Heart left ventricle (tissue), 13 donors: ENCODE measurements around the gene RBMY1D.

Source experiments
- POLR2A ChIP-seq, 2 donors: fragments of 450-650 bp; IDR thresholded peaks; one replicate each; pipeline ENCODE4 v1.6.1; 2017; ENCODE audit warnings: antibody characterized with exemption in 2 of 2, mild to moderate bottlenecking in 2 of 2, moderate library complexity in 2 of 2
- TF ChIP-seq, protein P1 (sequence below), 12 donors: fragments of 200-600 bp; sonication (generic) in 4 of 12; IDR thresholded peaks; one replicate each; pipeline versions ENCODE4 v1.5.0 to v1.8.0; 2018 to 2022; ENCODE audit warnings: antibody characterized with exemption in 12 of 12, mild to moderate bottlenecking in 5 of 12
- donor health status: ischemic (EF 13 %, LVEDD 7.1; RV severe dilation, severe dysfunction).
- donor health status: DM: no; HTN: yes; CAD: no.
- donor health status: DM: no; HTN: no; CAD: no.
- donor health status: ischemic (EF 25% LVEDD 6.9; RV normal size, moderate dysfunction).
- donor health status: ischemic (EF 25% LVEDD 5.7; RV mildly dilated, moderate dysfunction).
- donor health status: ischemic (EF 35%, LVEDD 5.7; RV mildly dilated, moderate dysfunction).
- donor health status: nonischemic (EF 11% LVEDD 7.7; RV severe dilation, severe dysfunction).
- donor health status: DM: yes; HTN: yes; CAD: no.
- donor health status: PGD.
- donor health status: ischemic (EF 29% LVEDD 5.4; RV normal size, mild dysfunction).
- donor health status: nonischemic (EF 23%, LVEDD 6.1; RV moderate dilation, normal function).

DNA sequence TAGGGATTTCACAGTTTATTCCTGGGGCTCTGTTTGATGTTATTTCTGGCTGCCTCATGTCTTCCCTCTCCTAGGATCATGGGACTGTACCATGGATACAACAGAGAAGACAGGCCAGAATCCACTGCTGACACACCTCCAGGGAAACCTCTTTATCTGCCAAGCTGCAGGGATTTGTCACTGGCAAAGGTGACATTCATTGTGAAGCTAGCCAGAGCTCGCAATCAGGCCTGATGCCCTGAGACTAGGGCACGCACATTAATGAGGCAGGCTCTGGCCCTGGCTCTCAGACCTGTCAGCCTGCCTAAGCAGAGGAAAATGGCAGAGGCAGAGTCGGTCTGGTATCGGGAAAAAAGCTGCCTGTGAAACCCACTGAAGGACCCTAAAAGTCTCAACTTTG is 52.2 kb downstream of the RBMY1D start:
- TF ChIP-seq, protein P1, sequence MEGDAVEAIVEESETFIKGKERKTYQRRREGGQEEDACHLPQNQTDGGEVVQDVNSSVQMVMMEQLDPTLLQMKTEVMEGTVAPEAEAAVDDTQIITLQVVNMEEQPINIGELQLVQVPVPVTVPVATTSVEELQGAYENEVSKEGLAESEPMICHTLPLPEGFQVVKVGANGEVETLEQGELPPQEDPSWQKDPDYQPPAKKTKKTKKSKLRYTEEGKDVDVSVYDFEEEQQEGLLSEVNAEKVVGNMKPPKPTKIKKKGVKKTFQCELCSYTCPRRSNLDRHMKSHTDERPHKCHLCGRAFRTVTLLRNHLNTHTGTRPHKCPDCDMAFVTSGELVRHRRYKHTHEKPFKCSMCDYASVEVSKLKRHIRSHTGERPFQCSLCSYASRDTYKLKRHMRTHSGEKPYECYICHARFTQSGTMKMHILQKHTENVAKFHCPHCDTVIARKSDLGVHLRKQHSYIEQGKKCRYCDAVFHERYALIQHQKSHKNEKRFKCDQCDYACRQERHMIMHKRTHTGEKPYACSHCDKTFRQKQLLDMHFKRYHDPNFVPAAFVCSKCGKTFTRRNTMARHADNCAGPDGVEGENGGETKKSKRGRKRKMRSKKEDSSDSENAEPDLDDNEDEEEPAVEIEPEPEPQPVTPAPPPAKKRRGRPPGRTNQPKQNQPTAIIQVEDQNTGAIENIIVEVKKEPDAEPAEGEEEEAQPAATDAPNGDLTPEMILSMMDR (IDR thresholded peaks at IDR 0.05): no peak
- TF ChIP-seq POLR2A (IDR thresholded peaks at IDR 0.05): no peak
